Osteoblast (primary cell): ENCODE data around the gene SERGEF. TPM values are rescaled to one million over a fixed set of nuclear protein-coding genes. Genes with fewer than 3 reads are reported as not detected.

Experiments used
- DNase-seq: peaks from one replicate; pipeline ENCODE4 v3.0.0; 2011; ENCODE audit warnings: low spot score, mixed read lengths; ENCODE audit not compliant: insufficient read length; ENCODE audit errors: missing footprints
- H2AFZ ChIP-seq: 2 replicates; pipeline ENCODE4 v1.6.0; 2011; ENCODE audit warnings: mild to moderate bottlenecking, low read length
- H3K27ac ChIP-seq: 2 replicates; pipeline ENCODE4 v1.5.1; 2011; ENCODE audit warnings: mild to moderate bottlenecking, low read depth, low read length, moderate library complexity
- H3K27me3 ChIP-seq: 2 replicates; pipeline ENCODE4 v1.6.0; 2012; ENCODE audit warnings: mild to moderate bottlenecking, control low read depth, inconsistent platforms, low read length, moderate library complexity; ENCODE audit not compliant: insufficient read depth
- H3K36me3 ChIP-seq: 2 replicates; pipeline ENCODE4 v1.5.1; 2011; ENCODE audit warnings: mild to moderate bottlenecking, low read length, control low read depth, moderate library complexity; ENCODE audit not compliant: insufficient read depth
- H3K4me1 ChIP-seq: 2 replicates; pipeline ENCODE4 v1.5.1; 2011; ENCODE audit warnings: mild to moderate bottlenecking, low read length, control low read depth, moderate library complexity; ENCODE audit not compliant: insufficient read depth
- H3K4me2 ChIP-seq: 2 replicates; pipeline ENCODE4 v1.6.0; 2011; ENCODE audit warnings: mild to moderate bottlenecking, low read length; ENCODE audit not compliant: insufficient read depth
- H3K4me3 ChIP-seq: fragments of 200-600 bp; sonication (generic); 3 replicates; pipeline ENCODE4 v1.5.1; 2012; ENCODE audit warnings: mild to moderate bottlenecking, low read length, inconsistent platforms; ENCODE audit not compliant: insufficient read depth
- H3K79me2 ChIP-seq: 2 replicates; pipeline ENCODE4 v1.6.0; 2012; ENCODE audit warnings: mild to moderate bottlenecking, low read length, control low read depth, inconsistent platforms; ENCODE audit not compliant: insufficient read depth
- H3K9me3 ChIP-seq: 2 replicates; pipeline ENCODE4 v1.5.1; 2011; ENCODE audit warnings: low read depth, low read length, control low read depth
- H4K20me1 ChIP-seq: 2 replicates; pipeline ENCODE4 v1.6.0; 2012; ENCODE audit warnings: mild to moderate bottlenecking, low read length, control low read depth; ENCODE audit not compliant: insufficient read depth
- CTCF ChIP-seq: IDR thresholded peaks from 2 replicates; pipeline ENCODE4 v1.5.1; 2011; ENCODE audit warnings: mild to moderate bottlenecking, low read depth, low read length, moderate library complexity; ENCODE audit errors: extremely low read depth
- total RNA-seq: library from RNA; depleted of rRNA; stranded (reverse); fragments of >200 nt; gene quantifications from 2 replicates; pipeline ENCODE4 v1.2.3, GENCODE V29; 2012

SERGEF gene
- total RNA-seq, 1 donor: 29.7 TPM

DNA sequence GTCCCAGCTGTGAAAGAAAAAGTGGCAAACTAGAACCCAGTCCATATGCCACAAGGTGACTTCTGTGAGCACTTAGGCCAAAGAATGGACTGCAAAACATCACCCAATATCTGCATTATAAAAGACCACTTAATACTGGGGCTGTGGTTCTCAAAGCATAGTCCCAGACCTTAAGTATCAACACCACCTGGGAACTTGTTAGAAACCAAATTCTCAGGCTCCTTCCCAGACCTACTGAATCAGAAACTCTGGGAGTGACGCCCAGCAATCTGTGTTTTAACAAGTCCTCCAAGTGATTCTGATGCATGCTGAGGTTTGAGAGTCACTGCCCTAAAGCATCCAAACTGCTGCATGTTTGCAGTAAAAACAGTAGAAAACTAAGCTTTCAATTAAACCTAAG is 81.3 kb downstream of the SERGEF start:
- Histone ChIP-seq H3K4me2 (no peak overlapping the region), H3K27ac (no peak overlapping the region), H2AFZ (no peak overlapping the region), H3K79me2 (no peaks in the 10 kb centered on the region), H3K4me3 (no peak overlapping the region), H3K4me1 (no peaks in the 10 kb centered on the region), H3K27me3 (no peaks in the 10 kb centered on the region), H3K36me3 (no peaks in the 10 kb centered on the region), H3K9me3 (no peaks in the 10 kb centered on the region), H4K20me1 (no peaks in the 10 kb centered on the region)
- no peak for TF ChIP-seq CTCF
- no peak for DNase-seq

DNA sequence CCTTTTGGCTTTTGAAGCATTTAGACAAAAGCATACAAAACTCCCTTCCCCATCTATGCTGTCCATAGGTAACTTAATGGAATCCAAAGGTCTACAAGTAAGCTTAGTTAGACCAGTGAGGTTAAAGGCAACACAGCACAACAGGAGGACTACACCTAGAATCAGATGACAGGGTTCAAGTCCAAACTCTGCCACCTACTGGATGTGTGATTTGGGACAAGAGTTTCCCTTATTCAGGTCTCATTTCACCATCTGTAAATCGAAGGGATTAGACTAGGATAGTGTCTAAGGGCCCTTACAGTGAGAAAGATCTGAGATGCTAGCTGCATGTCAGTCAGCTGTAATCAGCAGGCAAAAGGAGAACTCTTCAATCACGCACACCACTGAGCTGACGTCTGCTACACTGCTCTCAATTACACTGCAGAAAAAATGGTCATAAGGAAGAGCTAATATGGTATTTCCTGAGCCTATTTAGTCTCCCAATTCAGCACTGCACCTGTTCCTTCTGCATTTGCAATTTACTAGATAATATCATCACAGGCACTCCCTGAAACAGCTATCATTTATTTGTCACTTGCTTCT is 82.2 kb downstream of the SERGEF start:
- TF ChIP-seq CTCF: no peak
- Histone ChIP-seq H3K27me3 (no peaks in the 10 kb centered on the region), H3K4me2 (no peak overlapping the region), H3K27ac (no peak overlapping the region), H3K36me3 (no peaks in the 10 kb centered on the region), H4K20me1 (no peaks in the 10 kb centered on the region), H3K9me3 (no peaks in the 10 kb centered on the region), H3K4me1 (no peaks in the 10 kb centered on the region), H3K4me3 (no peak overlapping the region), H2AFZ (no peak overlapping the region), H3K79me2 (no peaks in the 10 kb centered on the region)
- no peak for DNase-seq

- DNase-seq: no peak
- Histone ChIP-seq H4K20me1 (no peaks in the 10 kb centered on the region), H3K36me3 (no peaks in the 10 kb centered on the region), H3K79me2 (no peaks in the 10 kb centered on the region), H3K27me3 (no peaks in the 10 kb centered on the region), H3K4me1 (no peaks in the 10 kb centered on the region), H3K4me2 (no peak overlapping the region), H3K27ac (no peak overlapping the region), H2AFZ (no peak overlapping the region), H3K9me3 (no peaks in the 10 kb centered on the region), H3K4me3 (no peak overlapping the region)
- no peak for TF ChIP-seq CTCF
Observed at GRCh38 chr11:17929171-17929570, 83.7 kb downstream of the SERGEF start.

DNA sequence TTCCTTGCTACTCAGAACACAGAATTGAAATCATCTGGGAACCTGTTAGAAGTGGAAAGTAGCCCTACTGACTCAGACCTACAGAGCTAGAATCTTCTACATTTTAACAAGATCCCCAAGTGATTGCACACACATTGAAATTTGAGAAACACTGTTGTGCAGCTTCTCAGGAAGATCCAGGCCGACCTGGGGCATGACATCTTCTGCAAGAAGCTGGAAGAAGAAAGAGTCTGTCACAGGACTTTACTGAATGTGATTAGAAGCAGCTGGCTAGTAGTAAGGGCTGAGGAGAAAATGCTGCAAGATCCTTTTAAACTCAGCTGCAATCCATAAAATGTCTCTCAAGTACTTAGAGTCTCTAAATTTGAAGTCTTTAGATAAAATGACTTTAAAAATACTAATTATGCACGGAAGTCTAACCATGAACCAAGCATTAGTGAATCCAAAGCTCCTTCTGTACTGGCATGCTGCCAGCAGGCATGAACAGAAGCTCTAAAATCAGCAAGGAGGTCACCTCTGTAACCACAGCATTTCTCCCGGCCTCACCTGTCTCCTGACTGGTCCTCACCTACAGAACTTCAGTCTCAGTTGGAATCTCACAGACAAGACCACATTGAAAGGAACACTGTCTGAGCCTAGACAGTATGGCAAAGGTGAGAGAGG is 85.0 kb downstream of the SERGEF start:
- H2AFZ ChIP-seq: no peak overlapping the region
- no peak overlapping the region for H3K4me3 ChIP-seq
- DNase-seq: no peak
- H3K79me2 ChIP-seq: no peaks in the 10 kb centered on the region
- H3K36me3 ChIP-seq: no peaks in the 10 kb centered on the region
- no peaks in the 10 kb centered on the region for H3K9me3 ChIP-seq
- no peak overlapping the region for H3K27ac ChIP-seq
- H3K4me1 ChIP-seq: no peaks in the 10 kb centered on the region
- H4K20me1 ChIP-seq: no peaks in the 10 kb centered on the region
- no peak for TF ChIP-seq CTCF
- no peaks in the 10 kb centered on the region for H3K27me3 ChIP-seq
- H3K4me2 ChIP-seq: no peak overlapping the region
